OCI-LY3 (cell line): ENCODE measurements around the gene RHBDL3.

ENCODE experiments used
- H2AFZ ChIP-seq: fragments of 200-600, 300-600 bp; shearing (Covaris generic); 2 replicates; pipeline ENCODE4 v1.6.0; 2014; ENCODE audit warnings: antibody characterized with exemption, low read depth, low read length
- H3K27ac ChIP-seq: fragments of 200-600, 300-600 bp; sonication (generic); 2 replicates; pipeline ENCODE4 v1.5.1; 2014; ENCODE audit warnings: mild to moderate bottlenecking, low read length, moderate library complexity, mixed read lengths
- H3K27me3 ChIP-seq: fragments of 200-600, 300-600 bp; sonication (generic); 2 replicates; pipeline ENCODE4 v1.6.1; 2014; ENCODE audit warnings: low read depth, low read length, mixed read lengths
- H3K36me3 ChIP-seq: fragments of 200-600, 300-600 bp; sonication (generic); replicated peaks from 2 replicates; pipeline ENCODE3; 2014; ENCODE audit warnings: low read depth, low read length, mixed read lengths
- H3K4me1 ChIP-seq: fragments of 300-600, 200-600 bp; sonication (generic); 2 replicates; pipeline ENCODE4 v1.6.1; 2014; ENCODE audit warnings: low read length, mixed read lengths
- H3K4me2 ChIP-seq: fragments of 200-600, 300-600 bp; sonication (generic); 2 replicates; pipeline ENCODE4 v1.6.1; 2014; ENCODE audit warnings: low read length, mixed read lengths
- H3K4me3 ChIP-seq: fragments of 300-600, 200-600 bp; sonication (generic); 2 replicates; pipeline ENCODE4 v1.5.1; 2014; ENCODE audit warnings: antibody characterized with exemption, mild to moderate bottlenecking, low read length, moderate library complexity
- H3K79me2 ChIP-seq: fragments of 300-600, 200-600 bp; shearing (Covaris generic); 2 replicates; pipeline ENCODE4 v1.6.1; 2014; ENCODE audit warnings: mild to moderate bottlenecking, low read length, mixed read lengths
- H3K9ac ChIP-seq: fragments of 300-600, 200-600 bp; shearing (Covaris generic); 2 replicates; pipeline ENCODE4 v1.6.0; 2014; ENCODE audit warnings: mild to moderate bottlenecking, low read length, moderate library complexity
- H3K9me3 ChIP-seq: fragments of 200-600, 300-600 bp; shearing (Covaris generic); 2 replicates; pipeline ENCODE4 v1.6.1; 2014; ENCODE audit warnings: low read length, mixed read lengths; ENCODE audit not compliant: insufficient read depth
- H4K20me1 ChIP-seq: fragments of 200-600, 300-600 bp; sonication (generic); 2 replicates; pipeline ENCODE4 v1.6.1; 2016; ENCODE audit warnings: low read length, mixed read lengths; ENCODE audit not compliant: insufficient read depth
- EZH2phosphoT487 ChIP-seq: fragments of 200-600 bp; shearing (Covaris generic); IDR thresholded peaks from 2 replicates; pipeline ENCODE4 v1.6.1; 2018; ENCODE audit warnings: antibody characterized with exemption, mixed run types, low read depth
- TF ChIP-seq, protein P1 (sequence below): fragments of 200-600, 300-600 bp; sonication (generic); IDR thresholded peaks from 2 replicates; pipeline ENCODE4 v1.5.1; 2014; ENCODE audit warnings: antibody characterized with exemption, low read length, low read depth

Gene RHBDL3

DNA sequence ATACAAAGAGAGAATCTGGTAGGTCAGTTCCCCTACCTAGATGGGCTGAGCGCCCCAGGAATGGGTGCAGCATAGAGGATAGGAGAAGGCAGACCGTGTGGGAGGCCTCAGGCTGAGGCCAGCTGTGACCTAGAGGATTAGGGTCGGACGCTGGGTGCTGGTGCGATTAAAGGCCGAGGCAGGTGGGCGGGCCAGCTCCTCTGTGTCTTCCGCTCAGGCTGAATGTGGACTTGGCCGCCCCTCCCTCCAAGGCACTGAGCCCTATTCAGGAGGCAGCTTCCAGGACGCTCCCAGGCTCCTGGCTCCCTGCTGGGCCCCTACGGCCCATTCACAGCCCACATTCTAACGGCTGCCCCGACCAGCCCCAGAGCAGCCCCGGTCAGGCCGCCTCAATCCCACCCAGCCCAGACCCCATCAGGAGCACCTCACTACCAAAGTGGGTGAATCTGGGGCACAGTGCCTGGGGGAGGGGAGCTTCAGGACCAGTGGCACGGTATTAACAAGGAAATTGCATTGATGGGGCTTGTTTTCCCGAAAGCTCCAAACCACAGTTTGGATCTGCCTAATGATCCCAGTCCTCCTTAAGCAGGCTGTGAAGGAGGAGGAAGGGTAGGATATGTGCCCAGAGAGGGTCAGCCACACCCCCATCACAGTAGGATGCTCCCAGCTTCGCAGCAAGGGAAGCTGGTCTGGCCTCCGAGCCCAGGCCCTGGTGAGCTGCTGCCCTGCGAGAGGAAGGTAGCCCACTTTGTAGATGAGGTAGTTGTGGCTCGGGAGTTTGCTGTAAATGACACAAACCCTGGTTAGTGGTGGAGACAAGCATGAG, 14.5 kb downstream of the RHBDL3 start:
- H3K79me2 ChIP-seq: no peaks in the 10 kb centered on the region
- H3K9me3 ChIP-seq: no peaks in the 10 kb centered on the region
- H3K27me3 ChIP-seq: peaks cover 52% of the 10 kb centered on the region
- H3K4me1 ChIP-seq: peaks cover 28% of the 10 kb centered on the region
- H2AFZ ChIP-seq: no peak overlapping the region
- H3K9ac ChIP-seq: no peak overlapping the region
- H4K20me1 ChIP-seq: peaks cover 15% of the 10 kb centered on the region
- no peak overlapping the region for H3K27ac ChIP-seq
- no peak overlapping the region for H3K4me3 ChIP-seq
- TF ChIP-seq EZH2phosphoT487: no peak
- TF ChIP-seq, protein P1, sequence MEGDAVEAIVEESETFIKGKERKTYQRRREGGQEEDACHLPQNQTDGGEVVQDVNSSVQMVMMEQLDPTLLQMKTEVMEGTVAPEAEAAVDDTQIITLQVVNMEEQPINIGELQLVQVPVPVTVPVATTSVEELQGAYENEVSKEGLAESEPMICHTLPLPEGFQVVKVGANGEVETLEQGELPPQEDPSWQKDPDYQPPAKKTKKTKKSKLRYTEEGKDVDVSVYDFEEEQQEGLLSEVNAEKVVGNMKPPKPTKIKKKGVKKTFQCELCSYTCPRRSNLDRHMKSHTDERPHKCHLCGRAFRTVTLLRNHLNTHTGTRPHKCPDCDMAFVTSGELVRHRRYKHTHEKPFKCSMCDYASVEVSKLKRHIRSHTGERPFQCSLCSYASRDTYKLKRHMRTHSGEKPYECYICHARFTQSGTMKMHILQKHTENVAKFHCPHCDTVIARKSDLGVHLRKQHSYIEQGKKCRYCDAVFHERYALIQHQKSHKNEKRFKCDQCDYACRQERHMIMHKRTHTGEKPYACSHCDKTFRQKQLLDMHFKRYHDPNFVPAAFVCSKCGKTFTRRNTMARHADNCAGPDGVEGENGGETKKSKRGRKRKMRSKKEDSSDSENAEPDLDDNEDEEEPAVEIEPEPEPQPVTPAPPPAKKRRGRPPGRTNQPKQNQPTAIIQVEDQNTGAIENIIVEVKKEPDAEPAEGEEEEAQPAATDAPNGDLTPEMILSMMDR: no peak
- no peak overlapping the region for H3K4me2 ChIP-seq
- H3K36me3 ChIP-seq: no peaks in the 10 kb centered on the region

DNA sequence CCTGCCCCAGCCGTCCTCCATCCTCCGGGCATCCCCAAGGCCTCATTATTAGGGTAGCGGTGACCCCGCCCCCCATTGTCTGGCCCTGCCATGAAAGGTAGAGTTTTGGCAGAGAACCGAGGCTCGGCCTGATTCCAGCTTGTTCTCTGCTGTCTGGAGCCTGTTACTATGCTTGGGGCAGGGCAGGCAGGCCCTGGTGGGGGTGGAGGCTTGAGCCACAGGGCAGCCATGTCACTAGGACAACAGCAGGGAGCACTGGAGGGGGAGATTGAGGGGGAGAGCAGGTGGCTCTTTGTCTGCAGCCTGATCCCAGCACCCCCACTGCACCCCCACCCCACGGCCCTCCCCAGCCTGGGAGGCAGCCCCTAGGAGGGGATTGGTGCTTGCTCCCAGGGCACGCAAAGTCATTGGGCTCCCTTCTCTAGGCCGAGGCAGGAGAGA, 15.4 kb downstream of the RHBDL3 start:
- Histone ChIP-seq H3K4me1 (peaks cover 19% of the 10 kb centered on the region), H3K9ac (no peak overlapping the region), H3K27me3 (peaks cover 60% of the 10 kb centered on the region), H3K4me2 (no peak overlapping the region), H2AFZ (no peak overlapping the region), H3K4me3 (no peak overlapping the region), H3K36me3 (no peaks in the 10 kb centered on the region), H4K20me1 (peaks cover 6% of the 10 kb centered on the region), H3K9me3 (no peaks in the 10 kb centered on the region), H3K79me2 (no peaks in the 10 kb centered on the region), H3K27ac (no peak overlapping the region)
- TF ChIP-seq, protein P1: no peak
- TF ChIP-seq EZH2phosphoT487: no peak

DNA sequence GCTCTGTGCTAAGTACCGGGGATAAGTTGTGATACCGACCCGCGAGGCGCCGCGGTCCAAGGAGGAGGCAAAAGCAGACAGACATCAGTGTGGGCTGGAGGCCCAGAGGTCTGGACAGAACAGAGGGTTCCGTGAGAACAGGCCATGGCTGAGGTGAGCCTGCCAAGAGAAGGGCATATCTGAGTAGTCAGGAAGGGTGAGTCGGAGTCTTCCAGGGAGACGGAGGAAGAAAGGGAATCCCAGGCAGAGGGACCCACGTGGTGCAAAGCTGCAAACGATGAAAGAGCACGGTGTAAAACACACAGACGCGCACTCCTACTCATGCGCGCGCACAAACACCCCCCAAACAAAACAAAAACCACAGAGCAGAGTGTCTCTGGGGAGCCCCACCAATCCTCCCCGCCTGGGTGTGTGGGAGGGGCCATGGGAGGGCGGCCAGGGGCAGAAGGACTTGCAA, 18.1 kb downstream of the RHBDL3 start:
- Histone ChIP-seq H3K9me3 (no peaks in the 10 kb centered on the region), H3K36me3 (no peaks in the 10 kb centered on the region), H2AFZ (no peak overlapping the region), H3K27me3 (peaks cover 67% of the 10 kb centered on the region), H3K4me2 (no peak overlapping the region), H3K79me2 (no peaks in the 10 kb centered on the region), H3K9ac (no peak overlapping the region), H4K20me1 (no peaks in the 10 kb centered on the region; the same call in 1 of the 2 replicates), H3K4me1 (no peaks in the 10 kb centered on the region), H3K27ac (no peak overlapping the region), H3K4me3 (no peak overlapping the region)
- TF ChIP-seq, protein P1: no peak
- no peak for TF ChIP-seq EZH2phosphoT487

DNA sequence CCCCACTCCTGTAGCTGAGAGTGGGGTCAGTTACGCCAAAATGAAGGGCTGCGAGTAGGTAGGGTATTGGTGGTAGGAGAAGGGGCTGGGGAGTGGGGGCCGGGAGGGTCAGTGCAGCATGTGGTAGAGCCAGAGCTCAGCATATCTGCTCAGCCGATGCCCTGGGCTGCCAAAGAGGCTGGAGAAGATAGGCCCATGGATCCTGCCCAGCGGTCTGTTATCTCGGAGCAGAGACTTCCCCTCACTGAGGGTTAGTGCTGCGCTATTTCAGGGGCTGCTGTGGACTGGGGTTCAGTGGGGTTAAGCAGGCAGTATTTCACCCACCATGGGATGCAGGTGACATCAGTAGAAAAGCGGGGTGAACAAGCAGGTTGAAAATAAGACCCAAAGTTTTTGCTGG, 19.7 kb downstream of the RHBDL3 start:
- Histone ChIP-seq H3K4me3 (no peak overlapping the region), H3K4me2 (no peak overlapping the region), H4K20me1 (no peaks in the 10 kb centered on the region; the same call in 1 of the 2 replicates), H3K9me3 (no peaks in the 10 kb centered on the region), H3K79me2 (no peaks in the 10 kb centered on the region), H3K4me1 (no peaks in the 10 kb centered on the region), H3K27ac (no peak overlapping the region), H3K27me3 (peaks cover 71% of the 10 kb centered on the region), H3K9ac (no peak overlapping the region), H2AFZ (no peak overlapping the region), H3K36me3 (no peaks in the 10 kb centered on the region)
- TF ChIP-seq, protein P1: no peak
- no peak for TF ChIP-seq EZH2phosphoT487
